H1 (cell line): Measurements from ENCODE around the gene CCL4. TPM values are rescaled to one million over a fixed set of nuclear protein-coding genes. Genes with fewer than 3 reads are reported as not detected.
A peak's percentile ranks its signal among the peaks of the same experiment; 100 is the strongest.

Experiments used
- CTCF ChIA-PET: fragments of 300-600 bp; sonication (Branson Sonifier 250); formaldehyde crosslinking; loops from one replicate; lab custom pipeline; 2021; ENCODE audit not compliant: partially characterized antibody; lab: Charles Lee
- POLR2A ChIA-PET: fragments of 300-600 bp; sonication (Branson Sonifier 250); formaldehyde crosslinking; loops from one replicate; lab custom pipeline; 2021; ENCODE audit warnings: inconsistent platforms; ENCODE audit not compliant: partially characterized antibody; lab: Charles Lee
- DNase-seq, 2 experiments: peaks; one replicate each; pipeline versions ENCODE4 v3.0.0 to v3.0.0-alpha.2; 2010 to 2022; ENCODE audit warnings: low spot score in 2 of 2, low read depth in 1 of 2, mixed read lengths in 1 of 2
- FAIRE-seq: peaks from 2 replicates; lab custom pipeline; 2011; peaks lifted over from hg19 to GRCh38; lab: Jason Lieb, UNC
- H2AFZ ChIP-seq: 2 replicates; pipeline ENCODE4 v1.8.1; 2012; ENCODE audit warnings: low read length, inconsistent platforms
- H2AK5ac ChIP-seq: 2 replicates; pipeline ENCODE4 v1.6.1; 2013; ENCODE audit warnings: low read depth, low read length
- H2BK120ac ChIP-seq: replicated peaks from 2 replicates; pipeline ENCODE3; 2013; ENCODE audit warnings: low read depth, low read length, inconsistent platforms
- H2BK12ac ChIP-seq: 2 replicates; pipeline ENCODE4 v1.6.1; 2013; ENCODE audit warnings: low read depth, low read length
- H2BK15ac ChIP-seq: 2 replicates; pipeline ENCODE4 v1.6.1; 2013; ENCODE audit warnings: low read length
- H2BK20ac ChIP-seq: 2 replicates; pipeline ENCODE4 v1.6.1; 2013; ENCODE audit warnings: low read length
- H2BK5ac ChIP-seq: 2 replicates; pipeline ENCODE4 v1.6.1; 2013; ENCODE audit warnings: low read depth, low read length
- H3K14ac ChIP-seq: 2 replicates; pipeline ENCODE4 v1.6.1; 2013; ENCODE audit warnings: inconsistent platforms; ENCODE audit not compliant: insufficient read length
- H3K18ac ChIP-seq: 2 replicates; pipeline ENCODE4 v1.6.1; 2013; ENCODE audit warnings: low read length; ENCODE audit errors: extremely low read depth
- H3K23ac ChIP-seq: 2 replicates; pipeline ENCODE4 v1.6.1; 2013; ENCODE audit warnings: inconsistent platforms; ENCODE audit not compliant: insufficient read length
- H3K23me2 ChIP-seq: 2 replicates; pipeline ENCODE4 v1.6.1; 2013; ENCODE audit warnings: low read depth, low read length
- H3K27ac ChIP-seq: 2 replicates; pipeline ENCODE4 v1.6.1; 2011; ENCODE audit warnings: low read depth, low read length, inconsistent platforms
- H3K27me3 ChIP-seq, 4 experiments: replicated peaks in 1 of 4; 1 replicate in 1 of 4; 2 replicates in 3 of 4; pipeline versions ENCODE4 v1.6.1 to v1.8.1; 2011 to 2013; ENCODE audit warnings: low read length in 3 of 4, mild to moderate bottlenecking in 3 of 4, inconsistent platforms in 2 of 4, mixed read lengths in 2 of 4, moderate library complexity in 1 of 4; ENCODE audit not compliant: control insufficient read depth in 3 of 4, insufficient read depth in 3 of 4; ENCODE audit errors: extremely low read depth in 1 of 4
- H3K36me3 ChIP-seq, 4 experiments: 2 replicates each; pipeline versions ENCODE4 v1.6.1 to v1.8.1; 2011 to 2013; ENCODE audit warnings: mild to moderate bottlenecking in 4 of 4, low read length in 3 of 4, moderate library complexity in 2 of 4, control low read depth in 1 of 4, inconsistent platforms in 1 of 4; ENCODE audit not compliant: insufficient read depth in 4 of 4, control insufficient read depth in 2 of 4
- H3K4ac ChIP-seq: replicated peaks from 2 replicates; pipeline ENCODE3; 2013; ENCODE audit warnings: low read length, low read depth, mixed read lengths, inconsistent platforms; ENCODE audit not compliant: insufficient read length
- H3K4me1 ChIP-seq, 4 experiments: replicated peaks in 1 of 4; 1 replicate in 1 of 4; 2 replicates in 3 of 4; pipeline versions ENCODE4 v1.6.1 to v1.8.1; 2011 to 2013; ENCODE audit warnings: low read length in 3 of 4, inconsistent platforms in 2 of 4, mixed read lengths in 1 of 4; ENCODE audit not compliant: insufficient read depth in 4 of 4, control insufficient read depth in 3 of 4
- H3K4me2 ChIP-seq, 2 experiments: 2 replicates each; pipeline versions ENCODE4 v1.6.1 to v1.8.1; 2011 to 2013; ENCODE audit warnings: low read depth in 2 of 2, low read length in 2 of 2, control low read depth in 1 of 2, inconsistent platforms in 1 of 2, mild to moderate bottlenecking in 1 of 2; ENCODE audit not compliant: insufficient read depth in 1 of 2
- H3K4me3 ChIP-seq, 4 experiments: fragments of 200-600, 300-600 bp in 1 of 4; sonication (generic), shearing (Covaris generic), sonication (Bioruptor Twin) in 1 of 4; 2 replicates each; pipeline versions ENCODE4 v1.5.1 to v1.8.1; 2011 to 2016; ENCODE audit warnings: low read length in 4 of 4, low read depth in 3 of 4, control low read depth in 2 of 4, inconsistent platforms in 2 of 4, mild to moderate bottlenecking in 2 of 4, mixed read lengths in 1 of 4, moderate library complexity in 1 of 4; ENCODE audit not compliant: insufficient read depth in 2 of 4; ENCODE audit errors: extremely low read depth in 1 of 4
- H3K56ac ChIP-seq: replicated peaks from 2 replicates; pipeline ENCODE3; 2013; ENCODE audit warnings: low read depth, mild to moderate bottlenecking, mixed read lengths, low read length, inconsistent platforms; ENCODE audit not compliant: insufficient read length
- H3K79me1 ChIP-seq: 2 replicates; pipeline ENCODE4 v1.6.1; 2013; ENCODE audit warnings: low read depth, low read length, control low read depth
- H3K79me2 ChIP-seq, 2 experiments: 2 replicates each; pipeline versions ENCODE4 v1.6.1 to v1.8.1; 2012 to 2013; ENCODE audit warnings: low read length in 2 of 2, mild to moderate bottlenecking in 2 of 2, inconsistent platforms in 1 of 2; ENCODE audit not compliant: insufficient read depth in 2 of 2, control insufficient read depth in 1 of 2
- H3K9ac ChIP-seq, 4 experiments: replicated peaks in 1 of 4; 1 replicate in 1 of 4; 2 replicates in 3 of 4; pipeline versions ENCODE4 v1.6.1 to v1.8.1; 2011 to 2013; ENCODE audit warnings: low read depth in 3 of 4, low read length in 3 of 4, control low read depth in 2 of 4, mild to moderate bottlenecking in 2 of 4, moderate library complexity in 2 of 4, inconsistent platforms in 1 of 4; ENCODE audit errors: extremely low read depth in 1 of 4
- H3K9me3 ChIP-seq, 2 experiments: 2 replicates each; pipeline versions ENCODE4 v1.6.1 to v1.8.1; 2012 to 2013; ENCODE audit warnings: mild to moderate bottlenecking in 2 of 2, moderate library complexity in 2 of 2, control low read depth in 1 of 2, inconsistent platforms in 1 of 2, low read depth in 1 of 2, low read length in 1 of 2, mixed read lengths in 1 of 2; ENCODE audit not compliant: insufficient read depth in 2 of 2
- H4K20me1 ChIP-seq, 2 experiments: replicated peaks in 1 of 2; 2 replicates each; pipeline versions ENCODE3 to v1.8.1; 2011 to 2013; ENCODE audit warnings: inconsistent platforms in 2 of 2, low read length in 2 of 2, mild to moderate bottlenecking in 1 of 2; ENCODE audit not compliant: insufficient read depth in 2 of 2, control insufficient read depth in 1 of 2
- H4K5ac ChIP-seq: 2 replicates; pipeline ENCODE4 v1.6.1; 2013; ENCODE audit warnings: low read length, low read depth, mixed read lengths, inconsistent platforms; ENCODE audit not compliant: insufficient read length
- H4K8ac ChIP-seq: 2 replicates; pipeline ENCODE4 v1.8.0; 2013; ENCODE audit warnings: mild to moderate bottlenecking, moderate library complexity, low read length, inconsistent platforms; ENCODE audit not compliant: insufficient read depth; ENCODE audit errors: extremely low read depth
- H4K91ac ChIP-seq: replicated peaks from 2 replicates; pipeline ENCODE3; 2013; ENCODE audit warnings: low read length, mixed read lengths, inconsistent platforms; ENCODE audit not compliant: insufficient read length
- ASH2L ChIP-seq: fragments of 200-600, 300-600 bp; sonication (generic); IDR thresholded peaks from one replicate; pipeline ENCODE4 v1.7.1; 2017; ENCODE audit warnings: low read length
- BACH1 ChIP-seq: IDR thresholded peaks from 2 replicates; pipeline ENCODE4 v1.6.1; 2012; ENCODE audit warnings: low read length, improper control_type of control experiment
- CBX8 ChIP-seq: fragments of 300-800, 300-1000 bp; sonication (generic); IDR thresholded peaks from 2 replicates; pipeline ENCODE4 v1.7.1; 2016; ENCODE audit warnings: low read depth, low read length, borderline replicate concordance
- CTCF ChIP-seq, 3 experiments: IDR thresholded peaks; 1 replicate in 2 of 3; 2 replicates in 1 of 3; pipeline versions ENCODE4 v1.5.1 to v1.6.1; 2011; ENCODE audit warnings: low read length in 3 of 3, mild to moderate bottlenecking in 3 of 3, inconsistent platforms in 2 of 3, low read depth in 1 of 3, moderate library complexity in 1 of 3; ENCODE audit not compliant: insufficient read depth in 1 of 3; ENCODE audit errors: control extremely low read depth in 1 of 3
- HDAC6 ChIP-seq: IDR thresholded peaks from one replicate; pipeline ENCODE4 v1.7.1; 2012; ENCODE audit warnings: low read depth, mild to moderate bottlenecking, inconsistent platforms, low read length, moderate library complexity
- RAD21 ChIP-seq, 2 experiments: IDR thresholded peaks in 1 of 2; conservative IDR thresholded peaks in 1 of 2; 2 replicates each; pipeline ENCODE4 v1.6.1; 2011; ENCODE audit warnings: low read depth in 2 of 2, low read length in 2 of 2, improper control_type of control experiment in 1 of 2, inconsistent platforms in 1 of 2, mild to moderate bottlenecking in 1 of 2, moderate library complexity in 1 of 2
- RBBP5 ChIP-seq: IDR thresholded peaks from 2 replicates; pipeline ENCODE4 v1.7.1; 2012; ENCODE audit warnings: low read depth, mild to moderate bottlenecking, inconsistent platforms, low read length, moderate library complexity, borderline replicate concordance
- RXRA ChIP-seq: IDR thresholded peaks from 2 replicates; pipeline ENCODE4 v1.6.1; 2011; ENCODE audit warnings: low read depth, mild to moderate bottlenecking, low read length, moderate library complexity; ENCODE audit not compliant: insufficient read depth
- WGBS, 2 experiments: shearing (Covaris generic) in 1 of 2; methylation state at CpG; one replicate each; pipeline versions ENCODE4 v1.1.6 to v1.1.7; 2013 to 2015; ENCODE audit warnings: low lambda C conversion rate in 2 of 2, mixed read lengths in 2 of 2, inconsistent platforms in 1 of 2, low coverage in 1 of 2, missing lambda C conversion rate in 1 of 2; ENCODE audit not compliant: insufficient replicate concordance in 2 of 2, insufficient coverage in 1 of 2, insufficient read length in 1 of 2; ENCODE audit errors: extremely low coverage in 1 of 2, missing lambda C conversion rate in 1 of 2; 5-methylcytosine and 5-hydroxymethylcytosine counted together
- polyA plus RNA-seq, 7 experiments: library from polyadenylated mRNA; depleted of rRNA in 3 of 7; stranded (reverse) in 5 of 7; unstranded in 2 of 7; fragments of >200 nt in 5 of 7; fragments of 200-250 nt in 2 of 7; gene quantifications; 1 replicate in 5 of 7; 2 replicates in 1 of 7; 4 replicates in 1 of 7; pipeline versions ENCODE4 v1.2.1 to v1.2.3, GENCODE V29; 2011 to 2013; ENCODE audit warnings: missing spikeins in 2 of 7, mixed read lengths in 2 of 7
- total RNA-seq: library from RNA; stranded (reverse); fragmentation: NEBNext Ultra II Directional; extraction: Animal tissue kit (Norgen Biotek cat#: 25700); gene quantifications from 2 replicates; pipeline ENCODE4 v1.2.1, GENCODE V29; 2021

CCL4 gene
- total and polyA plus RNA-seq, 2 of the 8 experiments (the other 6 are each of a cell fraction or from before 2014, with no cell fraction given) = not detected

GRCh38 chr17:36094746-36095145, 8.9 kb upstream of the CCL4 start:
- H4K91ac ChIP-seq = no peak overlapping the region
- no peak overlapping the region for H3K4me3 ChIP-seq
- no peak overlapping the region for H4K8ac ChIP-seq
- H2AFZ ChIP-seq = 0 out of 2 replicates have a peak overlapping the region, but pooled peaks have one; percentile 53
- H3K56ac ChIP-seq = no peak overlapping the region
- H3K27ac ChIP-seq = no peak overlapping the region
- TF ChIP-seq CTCF (IDR thresholded peaks at IDR 0.05; ENCODE audit: control extremely low read depth in 1 of 3, insufficient read depth in 1 of 3, low read depth in 1 of 3, low read length in 3 of 3) (no peak), RXRA (no peak), CBX8 (no peak), ASH2L (no peak), HDAC6 (no peak), RAD21 (IDR thresholded peaks at IDR 0.05 in 1 of 2, conservative IDR thresholded peaks at IDR 0.05 in 1 of 2; ENCODE audit: low read depth in 2 of 2, low read length in 2 of 2) (no peak), BACH1 (no peak), RBBP5 (no peak)
- H3K4me1 ChIP-seq = no peaks in the 10 kb centered on the region; a peak in 1 of 7 replicates
- no peak overlapping the region for H3K18ac ChIP-seq
- no peak overlapping the region for H2BK20ac ChIP-seq
- no peak for FAIRE-seq
- H3K4ac ChIP-seq = no peak overlapping the region
- no peaks in the 10 kb centered on the region for H3K79me1 ChIP-seq
- H4K20me1 ChIP-seq = no peaks in the 10 kb centered on the region
- no peaks in the 10 kb centered on the region for H3K79me2 ChIP-seq
- H3K23ac ChIP-seq = no peak overlapping the region
- no peak for DNase-seq
- H3K4me2 ChIP-seq = no peak overlapping the region
- H2BK120ac ChIP-seq = no peak overlapping the region
- H2BK15ac ChIP-seq = no peak overlapping the region
- no peaks in the 10 kb centered on the region for H3K23me2 ChIP-seq
- no peak overlapping the region; a peak in 1 of 7 replicates for H3K9ac ChIP-seq
- ChIA-PET POLR2A (no interaction called here), CTCF (no interaction called here)
- H2BK5ac ChIP-seq = no peak overlapping the region
- no peaks in the 10 kb centered on the region for H3K27me3 ChIP-seq
- no peak overlapping the region for H2BK12ac ChIP-seq
- no peaks in the 10 kb centered on the region for H3K9me3 ChIP-seq
- no peak overlapping the region for H3K14ac ChIP-seq
- no peak overlapping the region for H2AK5ac ChIP-seq
- H4K5ac ChIP-seq = no peak overlapping the region
- H3K36me3 ChIP-seq = no peaks in the 10 kb centered on the region
- 91% methylated on average over 6 of the region's 7 CpGs; no CpG with 5 or more reads in 1 of the 2 experiments for WGBS, 2 experiments
